K562 (cell line): ENCODE measurements around the gene EDEM2. TPM values are rescaled to one million over a fixed set of nuclear protein-coding genes. Genes with fewer than 3 reads are reported as not detected.

Source experiments
- ARHGAP35 ChIP-seq: fragments of 450-650 bp; IDR thresholded peaks from 2 replicates; pipeline ENCODE4 v1.6.1; 2018; ENCODE audit not compliant: partially characterized antibody
- ATF3 ChIP-seq, 2 experiments: fragments of 450-650 bp in 1 of 2; sonication (generic) in 1 of 2; formaldehyde crosslinking in 1 of 2; IDR thresholded peaks in 1 of 2; conservative IDR thresholded peaks in 1 of 2; 2 replicates each; pipeline versions ENCODE4 v1.6.1 to v1.8.1; 2016 to 2023; ENCODE audit warnings: mild to moderate bottlenecking in 2 of 2, moderate library complexity in 2 of 2, inconsistent platforms in 1 of 2, missing genetic modification reagents in 1 of 2
- ATF7 ChIP-seq: fragments of 450-650 bp; IDR thresholded peaks from 2 replicates; pipeline ENCODE4 v1.7.1; 2014; ENCODE audit warnings: mild to moderate bottlenecking, moderate library complexity
- COPS2 ChIP-seq: fragments of 450-650 bp; conservative IDR thresholded peaks from 2 replicates; pipeline ENCODE4 v1.6.1; 2016; ENCODE audit warnings: mild to moderate bottlenecking, moderate library complexity
- GATAD2A ChIP-seq: fragments of 450-650 bp; IDR thresholded peaks from 2 replicates; pipeline ENCODE4 v1.6.1; 2017
- HES1 ChIP-seq: fragments of 450-650 bp; IDR thresholded peaks from 2 replicates; pipeline ENCODE4 v1.6.1; 2016; ENCODE audit warnings: low read depth, mild to moderate bottlenecking, moderate library complexity
- MCM7 ChIP-seq, 2 experiments: fragments of 450-650 bp; IDR thresholded peaks; 2 replicates each; pipeline ENCODE4 v1.6.1; 2016 to 2018
- MITF ChIP-seq: IDR thresholded peaks from 2 replicates; pipeline ENCODE4 v1.6.1; 2014; ENCODE audit warnings: antibody characterized with exemption
- NR2C2 ChIP-seq, 2 experiments: fragments of 200-800 bp in 1 of 2; sonication (Bioruptor generic) in 1 of 2; sonication (generic) in 1 of 2; formaldehyde crosslinking in 1 of 2; IDR thresholded peaks; 2 replicates each; pipeline versions ENCODE4 v1.6.1 to v1.8.0; 2016 to 2022; ENCODE audit warnings: mild to moderate bottlenecking in 1 of 2, missing compliant biosample characterization in 1 of 2, missing genetic modification characterization in 1 of 2, missing genetic modification reagents in 1 of 2
- PCBP2 ChIP-seq: fragments of 200-400 bp; formaldehyde crosslinking; IDR thresholded peaks from 2 replicates; pipeline ENCODE4 v1.6.1; 2018; ENCODE audit warnings: low read length, low read depth, mild to moderate bottlenecking, moderate library complexity; ENCODE audit not compliant: poor library complexity, severe bottlenecking
- POLR2H ChIP-seq: IDR thresholded peaks from 2 replicates; pipeline ENCODE4 v1.6.1; 2016; ENCODE audit warnings: missing genetic modification characterization, low read depth, mild to moderate bottlenecking, control low read depth, missing compliant biosample characterization, moderate library complexity
- PRDM10 ChIP-seq: fragments of 450-650 bp; IDR thresholded peaks from 2 replicates; pipeline ENCODE4 v1.6.1; 2018; ENCODE audit not compliant: partially characterized antibody
- SIX5 ChIP-seq, 2 experiments: IDR thresholded peaks; 2 replicates each; pipeline ENCODE4 v1.6.1; 2011; ENCODE audit warnings: low read length in 2 of 2, borderline replicate concordance in 1 of 2, low read depth in 1 of 2, mild to moderate bottlenecking in 1 of 2, moderate library complexity in 1 of 2; ENCODE audit not compliant: insufficient read depth in 1 of 2
- TRIM24 ChIP-seq, 2 experiments: fragments of 450-650 bp; IDR thresholded peaks; 2 replicates each; pipeline ENCODE4 v1.6.1; 2016
- TRIM25 ChIP-seq: fragments of 450-650 bp; IDR thresholded peaks from 2 replicates; pipeline ENCODE4 v1.7.0; 2016; ENCODE audit warnings: borderline replicate concordance
- ZBTB34 ChIP-seq: fragments of 250-450 bp; sonication (Bioruptor Pico); IDR thresholded peaks from 2 replicates; pipeline ENCODE4 v1.8.0; 2021; ENCODE audit warnings: mild to moderate bottlenecking, moderate library complexity
- ZNF143 ChIP-seq: sonication (generic); formaldehyde crosslinking; IDR thresholded peaks from 2 replicates; pipeline ENCODE4 v1.9.0; 2022; ENCODE audit warnings: mild to moderate bottlenecking, missing genetic modification reagents
- ZNF830 ChIP-seq: fragments of 250-450 bp; sonication (Bioruptor Pico); IDR thresholded peaks from 2 replicates; pipeline ENCODE4 v1.5.0; 2021; ENCODE audit warnings: mild to moderate bottlenecking
- polyA plus RNA-seq, 8 experiments: library from polyadenylated mRNA; depleted of rRNA in 4 of 8; stranded (reverse) in 5 of 8; unstranded in 3 of 8; fragments of >200 nt; fragmentation: Nextera tagmentation in 2 of 8; fragmentation: Illumina TruSeq in 1 of 8; extraction: Ambion mirVana in 2 of 8; extraction: Trizol in 1 of 8; gene quantifications; 2 replicates each; pipeline versions ENCODE4 v1.2.1 to v1.2.3, GENCODE V29; 2011 to 2014; ENCODE audit warnings: inconsistent platforms in 1 of 8, missing spikeins in 1 of 8
- total RNA-seq, 7 experiments: library from RNA; depleted of rRNA in 6 of 7; stranded (reverse); fragments of >200 nt in 6 of 7; fragmentation: Illumina TruSeq in 2 of 7; extraction: Trizol in 2 of 7; gene quantifications; 2 replicates each; pipeline versions ENCODE4 v1.2.1 to v1.2.3, GENCODE V29; 2011 to 2021; ENCODE audit warnings: low replicate concordance in 1 of 7

EDEM2 gene
- total and polyA plus RNA-seq, 9 of the 15 experiments (the other 6 are each of a cell fraction or from before 2014, with no cell fraction given) = 6.9 to 11.0 (median 9.7) TPM

- TF ChIP-seq TRIM25 = no peak
- no peak for TF ChIP-seq ZNF830 (CRISPR knock-in tag)
- TF ChIP-seq NR2C2 (CRISPR knock-in tag; IDR thresholded peaks at IDR 0.05) = no peak
- TF ChIP-seq NR2C2 (tag; IDR thresholded peaks at IDR 0.05) = peak; percentile 28; the same call in 1 of the 2 replicates
- TF ChIP-seq ARHGAP35 = no peak
- peak; percentile 31; the same call in 1 of the 2 replicates for TF ChIP-seq POLR2H (tag)
- TF ChIP-seq ZBTB34 = no peak
- no peak for TF ChIP-seq SIX5 (IDR thresholded peaks at IDR 0.05; ENCODE audit: borderline replicate concordance in 1 of 2, insufficient read depth in 1 of 2, low read depth in 1 of 2, low read length in 2 of 2)
- TF ChIP-seq GATAD2A = no peak
- no peak for TF ChIP-seq ATF7
- TF ChIP-seq COPS2 = no peak
- TF ChIP-seq PRDM10 = peak; percentile 60
- TF ChIP-seq PCBP2 = no peak
- TF ChIP-seq ATF3 (IDR thresholded peaks at IDR 0.05) = peak; percentile 86
- no peak for TF ChIP-seq ATF3 (CRISPR knock-in tag; conservative IDR thresholded peaks at IDR 0.05)
- no peak for TF ChIP-seq MITF
- TF ChIP-seq HES1 = no peak
- no peak for TF ChIP-seq MCM7 (IDR thresholded peaks at IDR 0.05)
- TF ChIP-seq TRIM24 (IDR thresholded peaks at IDR 0.05) = peak; percentile 9 to 35; a peak in 2 of 4 replicates
- TF ChIP-seq ZNF143 = no peak
These were observed 17.5 kb downstream of the EDEM2 start (continued) for GRCh38 chr20:35129647-35130069.
